DND-41 (cell line): ENCODE data around the gene ZMPSTE24.
A peak's percentile ranks its signal among the peaks of the same experiment; 100 is the strongest.

Source experiments
- ATAC-seq: fragments of 200-7000 bp; cut with Tn5 transposase; 3 replicates; pipeline ENCODE4 v1.9.1; 2021; ENCODE audit warnings: low read depth; ENCODE audit not compliant: insufficient read depth
- DNase-seq: peaks from one replicate; pipeline ENCODE4 v3.0.0-alpha.2; 2020
- H2AFZ ChIP-seq: 2 replicates; pipeline ENCODE4 v1.6.0; 2012; ENCODE audit warnings: low read depth, low read length
- H3K27ac ChIP-seq: 2 replicates; pipeline ENCODE4 v1.5.1; 2012; ENCODE audit warnings: low read length, inconsistent platforms
- H3K27me3 ChIP-seq: fragments of 200-600 bp; sonication (generic); 2 replicates; pipeline ENCODE4 v1.6.0; 2012; ENCODE audit warnings: low read length, mild to moderate bottlenecking, inconsistent platforms; ENCODE audit not compliant: insufficient read depth, poor library complexity
- H3K36me3 ChIP-seq: 2 replicates; pipeline ENCODE4 v1.5.1; 2012; ENCODE audit warnings: low read length, inconsistent platforms; ENCODE audit not compliant: insufficient read depth
- H3K4me1 ChIP-seq: 2 replicates; pipeline ENCODE4 v1.5.1; 2012; ENCODE audit warnings: mild to moderate bottlenecking, low read length; ENCODE audit not compliant: insufficient read depth
- H3K4me2 ChIP-seq: 2 replicates; pipeline ENCODE4 v1.6.0; 2012; ENCODE audit warnings: mild to moderate bottlenecking, moderate library complexity, low read length, inconsistent platforms; ENCODE audit not compliant: insufficient read depth
- H3K4me3 ChIP-seq, 2 experiments: fragments of 200-600 bp in 1 of 2; shearing (Covaris generic) in 1 of 2; 2 replicates each; pipeline ENCODE4 v1.5.1; 2012 to 2016; ENCODE audit warnings: inconsistent platforms in 2 of 2, low read length in 2 of 2, mild to moderate bottlenecking in 2 of 2, low read depth in 1 of 2, moderate library complexity in 1 of 2
- H3K79me2 ChIP-seq: 2 replicates; pipeline ENCODE4 v1.6.0; 2012; ENCODE audit warnings: low read length, inconsistent platforms; ENCODE audit not compliant: insufficient read depth
- H3K9ac ChIP-seq: 2 replicates; pipeline ENCODE4 v1.6.0; 2012; ENCODE audit warnings: low read depth, mild to moderate bottlenecking, inconsistent platforms, low read length, moderate library complexity
- H3K9me3 ChIP-seq: 2 replicates; pipeline ENCODE4 v1.5.1; 2012; ENCODE audit warnings: low read length, moderate library complexity, mild to moderate bottlenecking, inconsistent platforms; ENCODE audit not compliant: insufficient read depth, severe bottlenecking
- H4K20me1 ChIP-seq: 2 replicates; pipeline ENCODE4 v1.6.0; 2012; ENCODE audit warnings: low read length; ENCODE audit not compliant: insufficient read depth
- CTCF ChIP-seq: IDR thresholded peaks from 2 replicates; pipeline ENCODE4 v1.5.1; 2012; ENCODE audit warnings: borderline replicate concordance, low read length, moderate library complexity, mild to moderate bottlenecking; ENCODE audit not compliant: poor library complexity, severe bottlenecking; ENCODE audit errors: extremely low read depth
- EZH2 ChIP-seq: IDR thresholded peaks from 3 replicates; pipeline ENCODE4 v1.6.1; 2012; ENCODE audit warnings: borderline replicate concordance, low read depth, mild to moderate bottlenecking, moderate library complexity, low read length, inconsistent platforms; ENCODE audit not compliant: severe bottlenecking

ZMPSTE24 gene

GRCh38 chr1:40255231-40255630 lies 2.8 kb upstream of the ZMPSTE24 start:
- TF ChIP-seq EZH2 (no peak), CTCF (no peak)
- Histone ChIP-seq H3K36me3 (peaks cover 10% of the 10 kb centered on the region), H3K27ac (no peak overlapping the region), H3K4me2 (no peak overlapping the region), H3K79me2 (peaks cover 41% of the 10 kb centered on the region), H3K9me3 (no peaks in the 10 kb centered on the region), H4K20me1 (no peaks in the 10 kb centered on the region), H2AFZ (no peak overlapping the region), H3K4me1 (peaks cover 32% of the 10 kb centered on the region), H3K4me3 (no peak overlapping the region), H3K27me3 (no peaks in the 10 kb centered on the region), H3K9ac (no peak overlapping the region)
- ATAC-seq (no peak), DNase-seq (no peak)

GRCh38 chr1:40256401-40257084 lies 1.5 kb upstream of the ZMPSTE24 start:
- H3K9ac ChIP-seq: peak overlapping the region; percentile 70
- H2AFZ ChIP-seq: no peak overlapping the region
- H3K27me3 ChIP-seq: no peaks in the 10 kb centered on the region
- no peak for TF ChIP-seq EZH2
- DNase-seq: no peak
- ATAC-seq: no peak
- H3K27ac ChIP-seq: peak overlapping the region; percentile 92; the same call in 1 of the 2 replicates
- H3K9me3 ChIP-seq: no peaks in the 10 kb centered on the region
- peaks cover 23% of the 10 kb centered on the region for H3K36me3 ChIP-seq
- no peaks in the 10 kb centered on the region for H4K20me1 ChIP-seq
- peak overlapping the region; percentile 62 for H3K4me2 ChIP-seq
- peaks cover 49% of the 10 kb centered on the region for H3K79me2 ChIP-seq
- H3K4me3 ChIP-seq: peak overlapping the region; percentile 55 to 98
- H3K4me1 ChIP-seq: peaks cover 38% of the 10 kb centered on the region

GRCh38 chr1:40257313-40257687 lies 736 bp upstream of the ZMPSTE24 start:
- Histone ChIP-seq H3K4me3 (peak overlapping the region; percentile 55 to 98), H4K20me1 (no peaks in the 10 kb centered on the region), H3K9ac (peak overlapping the region; percentile 70), H3K27ac (peak overlapping the region; percentile 92), H3K27me3 (no peaks in the 10 kb centered on the region), H3K4me1 (peaks cover 38% of the 10 kb centered on the region), H3K4me2 (peak overlapping the region; percentile 62), H2AFZ (peak overlapping the region; percentile 88), H3K79me2 (peaks cover 49% of the 10 kb centered on the region), H3K36me3 (peaks cover 29% of the 10 kb centered on the region), H3K9me3 (no peaks in the 10 kb centered on the region)
- TF ChIP-seq EZH2 (no peak), CTCF (no peak)
- DNase-seq (no peak), ATAC-seq (peak; percentile 5; the same call in 2 of the 3 replicates)

- Histone ChIP-seq H3K4me2 (peak overlapping the region; percentile 82), H3K4me1 (peaks cover 46% of the 10 kb centered on the region), H3K27ac (peak overlapping the region; percentile 86), H3K9me3 (no peaks in the 10 kb centered on the region), H3K27me3 (no peaks in the 10 kb centered on the region), H3K79me2 (peaks cover 59% of the 10 kb centered on the region), H4K20me1 (no peaks in the 10 kb centered on the region), H2AFZ (peak overlapping the region; percentile 99), H3K4me3 (peak overlapping the region; percentile 94 to 98), H3K36me3 (peaks cover 40% of the 10 kb centered on the region), H3K9ac (peak overlapping the region; percentile 70)
- no peak for DNase-seq
- ATAC-seq: no peak
- no peak for TF ChIP-seq CTCF
- no peak for TF ChIP-seq EZH2
Observed at GRCh38 chr1:40258445-40258769, 371 bp downstream of the ZMPSTE24 start.
